T-helper 22 cell (primary cell): ENCODE results near the gene HOXD10.

Source experiments
- DNase-seq: peaks from one replicate; pipeline ENCODE4 v3.0.0-alpha.2; 2020; ENCODE audit warnings: low read depth

HOXD10 gene

GRCh38 chr2:176151442-176152287, 35.1 kb downstream of the HOXD10 start, which contains the start of gene HOXD4:
HOXD4 (plus strand) TSS chr2:176151550; CDS start chr2:176151634, 84 bp downstream.
- no peak for DNase-seq

- no peak for DNase-seq
These were observed 36.0 kb downstream of the HOXD10 start for GRCh38 chr2:176152350-176153181.

- DNase-seq, result no peak
These were observed 38.1 kb downstream of the HOXD10 start for GRCh38 chr2:176154576-176155252.

GRCh38 chr2:176155356-176156044, 38.9 kb downstream of the HOXD10 start:
- DNase-seq, result no peak

GRCh38 chr2:176156301-176156806, 39.8 kb downstream of the HOXD10 start:
- no peak for DNase-seq

GRCh38 chr2:176156807-176157498, 40.4 kb downstream of the HOXD10 start, which contains the start of gene HOXD3:
HOXD3 (plus strand) TSS chr2:176157307; CDS start chr2:176169115, 11,808 bp downstream.
- DNase-seq, result no peak

- DNase-seq, result no peak
These were observed 41.1 kb downstream of the HOXD10 start for GRCh38 chr2:176157499-176158185.

- no peak for DNase-seq
These were observed 41.6 kb downstream of the HOXD10 start for GRCh38 chr2:176158186-176158591.

GRCh38 chr2:176158855-176159662, 42.5 kb downstream of the HOXD10 start:
- no peak for DNase-seq

GRCh38 chr2:176159663-176160250, 43.2 kb downstream of the HOXD10 start:
- no peak for DNase-seq

- DNase-seq, result no peak
These were observed 43.8 kb downstream of the HOXD10 start for GRCh38 chr2:176160251-176160985.

- no peak for DNase-seq
These were observed 44.6 kb downstream of the HOXD10 start for GRCh38 chr2:176160986-176161824.

GRCh38 chr2:176161825-176162626, 45.4 kb downstream of the HOXD10 start:
- no peak for DNase-seq

- no peak for DNase-seq
These were observed 46.5 kb downstream of the HOXD10 start for GRCh38 chr2:176162911-176163671.

- no peak for DNase-seq
These were observed 47.1 kb downstream of the HOXD10 start for GRCh38 chr2:176163672-176164056.

- no peak for DNase-seq
These were observed 47.6 kb downstream of the HOXD10 start for GRCh38 chr2:176164201-176164600.
